HepG2 (cell line): ENCODE data around the gene PPP1R18. TPM values are rescaled to one million over a fixed set of nuclear protein-coding genes. Genes with fewer than 3 reads are reported as not detected.

Source experiments
- DPF2 ChIP-seq: sonication (generic); formaldehyde crosslinking; IDR thresholded peaks from 2 replicates; pipeline ENCODE4 v1.4.0; 2020; ENCODE audit warnings: mild to moderate bottlenecking, low read depth, missing genetic modification reagents, borderline replicate concordance
- ELF4 ChIP-seq: sonication (generic); formaldehyde crosslinking; IDR thresholded peaks from 2 replicates; pipeline ENCODE4 v1.5.0; 2020; ENCODE audit warnings: missing genetic modification reagents, mild to moderate bottlenecking, moderate library complexity, borderline replicate concordance
- FOXC1 ChIP-seq: sonication (generic); formaldehyde crosslinking; IDR thresholded peaks from 2 replicates; pipeline ENCODE4 v1.8.0; 2022; ENCODE audit warnings: mild to moderate bottlenecking, missing genetic modification reagents, borderline replicate concordance
- LRRFIP1 ChIP-seq: sonication (generic); formaldehyde crosslinking; conservative IDR thresholded peaks from 2 replicates; pipeline ENCODE4 v1.4.0; 2020; ENCODE audit warnings: missing genetic modification reagents
- MXD3 ChIP-seq: IDR thresholded peaks from 2 replicates; pipeline ENCODE4 v1.6.1; 2016; ENCODE audit warnings: mild to moderate bottlenecking, missing biosample characterization, missing genetic modification reagents
- NR3C1 ChIP-seq: sonication (generic); formaldehyde crosslinking; IDR thresholded peaks from 2 replicates; pipeline ENCODE4 v1.4.0; 2020; ENCODE audit warnings: missing genetic modification reagents
- ONECUT2 ChIP-seq: sonication (generic); formaldehyde crosslinking; IDR thresholded peaks from 2 replicates; pipeline ENCODE4 v1.4.0; 2020; ENCODE audit warnings: missing genetic modification reagents
- RFXAP ChIP-seq: sonication (generic); formaldehyde crosslinking; IDR thresholded peaks from 2 replicates; pipeline ENCODE4 v1.4.0; 2020; ENCODE audit warnings: missing genetic modification reagents, borderline replicate concordance
- SRY ChIP-seq: sonication (generic); formaldehyde crosslinking; IDR thresholded peaks from 2 replicates; pipeline ENCODE4 v1.8.0; 2022; ENCODE audit warnings: mild to moderate bottlenecking, missing genetic modification reagents
- ZBTB20 ChIP-seq: sonication (generic); formaldehyde crosslinking; IDR thresholded peaks from 2 replicates; pipeline ENCODE4 v1.8.1; 2023; ENCODE audit warnings: missing genetic modification reagents, low read depth, mild to moderate bottlenecking, borderline replicate concordance
- ZBTB39 ChIP-seq: sonication (generic); formaldehyde crosslinking; IDR thresholded peaks from 2 replicates; pipeline ENCODE4 v1.5.0; 2020; ENCODE audit warnings: missing genetic modification reagents
- ZBTB44 ChIP-seq: sonication (generic); formaldehyde crosslinking; IDR thresholded peaks from 2 replicates; pipeline ENCODE4 v1.4.0; 2020; ENCODE audit warnings: missing genetic modification reagents
- ZNF142 ChIP-seq: sonication (generic); formaldehyde crosslinking; IDR thresholded peaks from 2 replicates; pipeline ENCODE4 v1.4.0; 2020; ENCODE audit warnings: missing genetic modification reagents
- ZNF672 ChIP-seq: sonication (generic); formaldehyde crosslinking; IDR thresholded peaks from 2 replicates; pipeline ENCODE4 v1.8.1; 2022; ENCODE audit warnings: missing genetic modification reagents
- ZSCAN29 ChIP-seq: sonication (generic); formaldehyde crosslinking; conservative IDR thresholded peaks from 2 replicates; pipeline ENCODE4 v1.4.0; 2020; ENCODE audit warnings: mild to moderate bottlenecking, missing genetic modification reagents
- polyA plus RNA-seq, 8 experiments: library from polyadenylated mRNA; depleted of rRNA in 3 of 8; stranded (reverse) in 7 of 8; unstranded in 1 of 8; fragments of >200 nt; fragmentation: Illumina TruSeq in 4 of 8; extraction: Trizol in 4 of 8; gene quantifications; 2 replicates each; pipeline versions ENCODE4 v1.2.1 to v1.2.3, GENCODE V29; 2011 to 2016; ENCODE audit warnings: low read depth in 4 of 8, missing spikeins in 1 of 8, mixed read lengths in 1 of 8; ENCODE audit not compliant: insufficient read depth in 1 of 8
- total RNA-seq, 5 experiments: library from RNA; depleted of rRNA; stranded (reverse); fragments of >200 nt; fragmentation: Illumina TruSeq; extraction: Trizol; gene quantifications; 2 replicates each; pipeline ENCODE4 v1.2.3, GENCODE V29; 2016; ENCODE audit warnings: low read depth in 1 of 5

Gene PPP1R18
- total and polyA plus RNA-seq, 2 of the 13 experiments (the other 11 are each of a cell fraction or from before 2014, with no cell fraction given) = 4.9 to 9.2 TPM

- TF ChIP-seq ZNF142 (CRISPR knock-in tag) (peak; percentile 77), ELF4 (CRISPR knock-in tag) (no peak), MXD3 (CRISPR knock-in tag) (peak; percentile 95), NR3C1 (CRISPR knock-in tag) (no peak), ZSCAN29 (CRISPR knock-in tag) (no peak; the same call in 1 of the 2 replicates), FOXC1 (CRISPR knock-in tag) (peak; percentile 96; the same call in 1 of the 2 replicates), DPF2 (peak; percentile 64; the same call in 1 of the 2 replicates), ZBTB39 (peak; percentile 91), SRY (peak; percentile 95), RFXAP (peak; percentile 94), ZBTB20 (CRISPR knock-in tag) (peak; percentile 74), ZNF672 (peak; percentile 7; the same call in 1 of the 2 replicates), LRRFIP1 (CRISPR knock-in tag) (no peak), ONECUT2 (peak; percentile 21; the same call in 1 of the 2 replicates), ZBTB44 (CRISPR knock-in tag) (peak; percentile 66)
Measured at GRCh38 chr6:30647242-30648116, 39.0 kb downstream of the PPP1R18 start (continued).
